Kidney glomerular epithelial cell (primary cell): ENCODE results near the gene PROM2.

Source experiments
- DNase-seq: peaks from one replicate; lab custom pipeline; 2025; lab: John Stamatoyannopoulos, UW

The PROM2 gene

GRCh38 chr2:95320986-95321767, 46.9 kb downstream of the PROM2 start:
- no peak for DNase-seq

GRCh38 chr2:95323347-95324155, 49.3 kb downstream of the PROM2 start:
- peak; percentile 52 for DNase-seq

DNA sequence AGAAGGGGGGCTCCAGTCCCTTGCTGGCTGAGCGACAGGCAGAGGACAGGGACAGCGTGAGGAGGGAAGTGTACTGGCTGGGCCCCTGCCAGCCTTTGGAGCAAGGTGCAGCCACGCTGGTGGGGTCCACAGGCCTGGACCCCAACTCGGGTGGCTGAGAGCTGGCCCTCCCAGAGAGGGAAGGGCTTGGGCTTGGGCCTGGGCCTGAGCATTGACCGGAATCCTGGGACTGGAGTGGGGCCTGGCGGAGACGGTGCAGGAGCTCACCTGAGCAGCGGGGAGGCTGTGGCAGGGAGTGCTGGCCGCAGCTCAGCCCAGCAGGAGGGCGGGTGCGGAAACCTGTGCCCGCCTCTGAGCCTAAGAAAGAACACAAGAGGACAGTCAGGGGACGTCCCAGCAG, 50.8 kb downstream of the PROM2 start:
- no peak for DNase-seq

GRCh38 chr2:95325590-95326432, 51.6 kb downstream of the PROM2 start:
- no peak for DNase-seq

DNA sequence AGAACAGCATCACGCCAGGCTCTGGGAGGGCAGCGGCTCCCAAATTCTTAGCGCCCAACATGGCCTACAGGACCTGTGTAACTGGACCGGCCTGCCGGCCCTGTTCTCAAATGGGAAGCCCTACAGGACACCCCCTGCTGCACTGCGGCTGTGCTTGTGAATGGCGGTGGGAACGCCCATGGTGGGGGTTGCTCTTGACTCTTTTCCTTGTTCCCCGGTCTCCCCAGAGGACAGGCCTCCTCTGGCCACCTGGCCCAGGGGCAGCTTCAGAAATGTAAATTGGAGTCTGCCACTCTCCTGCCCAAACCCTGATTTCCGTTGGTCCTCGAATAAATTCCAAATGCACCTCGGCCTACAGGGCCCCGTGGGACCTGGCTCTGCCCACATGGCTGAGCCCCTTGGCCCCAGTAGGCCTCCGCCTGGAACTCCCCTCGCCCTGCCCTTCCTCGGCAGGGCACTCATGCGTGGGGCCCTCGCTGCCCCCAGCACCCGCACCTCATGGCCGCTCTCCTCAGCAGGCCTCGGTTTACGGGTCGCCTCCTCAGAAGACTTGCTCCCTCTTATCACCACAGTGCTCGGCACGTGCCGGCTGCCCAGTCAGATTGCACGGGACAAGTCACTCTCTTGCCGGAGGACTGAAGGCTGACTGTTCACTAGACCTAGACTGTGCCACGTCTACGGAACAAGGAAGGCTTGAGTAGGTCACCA, 52.3 kb downstream of the PROM2 start:
- DNase-seq: no peak

DNA sequence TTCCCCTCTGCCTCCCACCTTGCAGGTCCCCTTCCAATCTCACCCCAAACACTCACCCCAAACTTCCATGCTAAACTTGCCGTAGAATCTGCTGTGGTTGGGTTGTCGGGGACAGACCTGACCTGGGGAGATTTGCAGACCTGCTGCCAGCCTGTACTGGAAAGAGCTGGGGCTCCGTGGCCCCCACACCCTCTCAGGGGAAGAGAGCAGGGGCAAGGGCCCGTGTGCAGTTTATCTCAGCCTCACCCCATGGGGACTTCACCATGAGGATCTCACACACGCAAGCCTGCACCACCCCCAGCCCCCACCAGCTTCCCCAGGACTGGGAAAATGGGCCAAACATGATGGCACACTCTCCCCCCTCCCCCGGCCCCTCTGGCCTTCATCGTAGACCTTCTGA, 53.6 kb downstream of the PROM2 start:
- no peak for DNase-seq

- DNase-seq: peak; percentile 27
Observed at GRCh38 chr2:95328358-95329125, 54.3 kb downstream of the PROM2 start.

- DNase-seq: no peak
Observed at GRCh38 chr2:95329401-95329800, 55.2 kb downstream of the PROM2 start.

GRCh38 chr2:95329891-95330793, 55.9 kb downstream of the PROM2 start:
- DNase-seq: peak; percentile 49

DNA sequence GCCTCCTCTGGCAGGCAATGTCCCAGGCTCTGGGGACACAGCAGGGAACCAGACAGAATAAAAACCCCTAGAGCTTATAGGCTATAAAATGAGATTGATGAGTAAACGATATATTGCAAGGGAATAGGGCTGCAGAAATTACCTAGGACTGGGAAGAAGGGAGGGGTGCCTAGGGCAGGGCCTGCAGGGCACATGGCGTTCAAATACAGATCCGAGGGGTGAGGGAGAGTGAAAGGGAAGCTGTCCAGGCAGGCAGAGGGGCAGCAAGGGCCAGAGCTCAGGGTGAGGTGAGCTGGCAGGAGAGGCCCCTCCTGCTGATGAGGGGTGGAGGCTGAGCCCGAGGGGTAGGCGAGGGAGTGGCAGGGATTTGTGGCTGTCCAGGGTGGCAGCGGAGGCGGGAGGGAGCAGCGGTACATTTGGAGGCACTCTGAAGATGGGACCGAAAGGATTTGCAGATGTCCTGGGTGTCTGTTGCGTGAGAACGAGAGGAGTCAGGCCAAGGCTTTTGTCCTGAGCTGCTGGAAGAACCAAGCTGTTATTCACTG, 56.6 kb downstream of the PROM2 start:
- DNase-seq: no peak

DNA sequence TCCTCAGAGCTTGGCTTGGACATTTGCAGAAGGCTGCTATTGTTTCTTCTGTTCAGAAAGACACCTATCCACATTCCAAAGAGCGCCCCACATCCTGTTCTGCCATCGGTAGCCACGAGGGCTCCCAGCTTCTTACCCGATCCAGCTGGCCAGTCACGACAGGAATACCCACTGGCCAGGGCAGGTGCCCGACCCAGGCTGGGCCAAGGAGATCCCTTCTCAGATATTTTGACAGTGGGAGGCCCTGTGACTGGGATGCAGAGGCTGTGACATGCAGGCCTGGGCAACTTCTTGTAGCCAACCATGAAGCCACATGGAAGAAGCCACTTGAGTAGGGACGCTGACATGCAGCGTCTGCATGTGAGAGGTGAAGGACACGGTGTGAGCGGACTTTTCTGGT, 57.4 kb downstream of the PROM2 start:
- no peak for DNase-seq

DNA sequence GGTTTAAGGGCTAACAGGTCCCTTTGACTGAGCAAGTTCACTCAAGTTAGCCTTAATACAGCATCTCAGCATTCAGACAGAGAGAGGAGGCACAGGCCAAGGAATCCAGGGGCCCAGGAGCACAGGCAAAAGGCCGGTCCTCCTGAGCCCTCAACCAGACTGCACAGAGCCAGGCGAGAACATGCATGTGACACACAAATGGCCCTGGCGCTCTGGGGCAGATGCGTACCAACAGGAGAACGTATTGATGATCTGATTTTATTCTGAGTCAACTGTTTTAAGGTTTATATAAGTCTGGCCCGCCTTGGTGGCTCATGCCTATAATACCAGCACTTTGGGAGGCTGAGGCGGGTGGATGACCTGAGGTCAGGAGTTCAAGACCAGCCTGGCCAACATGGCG, 57.8 kb downstream of the PROM2 start:
- no peak for DNase-seq

GRCh38 chr2:95333056-95333455, 58.8 kb downstream of the PROM2 start:
- no peak for DNase-seq

DNA sequence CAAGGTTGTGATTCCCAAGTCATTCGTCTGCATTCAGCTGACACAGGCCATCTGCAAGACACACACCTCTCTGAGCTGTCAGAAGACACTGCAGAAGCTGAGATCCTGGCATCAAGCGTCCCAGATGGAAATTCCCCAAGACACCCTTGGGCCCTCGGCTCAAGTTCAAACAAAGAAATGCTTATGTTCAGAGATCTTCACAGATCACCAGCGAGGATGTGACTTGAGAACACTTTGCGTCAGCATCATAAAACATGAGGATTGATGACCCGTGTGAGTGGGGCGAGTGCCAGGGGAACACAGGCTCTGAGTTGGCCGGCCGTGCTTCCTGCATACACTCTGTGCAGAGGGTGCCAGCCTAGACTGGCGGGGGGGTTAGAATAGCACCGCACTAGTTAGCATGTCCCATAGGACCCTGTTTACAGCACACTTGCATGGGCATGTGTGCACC, 59.7 kb downstream of the PROM2 start:
- peak; percentile 99 for DNase-seq

DNA sequence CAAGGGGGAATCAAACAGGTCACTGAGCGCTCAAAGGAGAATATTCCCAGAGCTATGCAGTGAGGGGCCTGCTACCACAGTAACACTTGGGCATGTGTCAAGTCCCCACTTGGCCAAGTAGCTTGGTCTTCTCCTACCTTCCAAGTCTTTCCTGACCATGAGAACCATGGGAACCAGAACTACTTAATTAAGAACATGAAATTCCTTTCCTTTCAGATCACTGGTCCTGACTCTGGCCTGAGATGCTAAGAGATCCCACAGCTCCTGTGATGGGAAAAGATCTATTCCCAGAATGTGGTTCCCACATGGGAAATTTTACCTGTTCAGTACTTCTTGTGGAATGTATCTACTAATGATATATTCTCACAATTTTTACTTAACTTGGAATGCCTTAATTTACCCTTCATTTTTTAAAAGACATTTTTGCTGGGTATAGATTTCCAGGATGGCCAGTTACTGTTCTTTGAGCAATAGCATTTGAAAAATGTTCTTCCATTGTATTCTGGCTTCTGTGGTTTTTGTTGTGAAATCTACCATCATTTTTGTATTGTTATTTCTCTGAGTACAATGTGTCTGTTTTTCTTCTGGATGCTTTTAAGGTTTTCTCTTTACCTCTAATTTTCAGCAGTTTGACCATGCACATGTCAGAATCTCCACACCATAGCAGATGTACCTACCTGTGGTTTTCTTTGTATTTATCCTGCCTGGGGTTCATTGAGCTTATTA, 60.8 kb downstream of the PROM2 start:
- DNase-seq: peak; percentile 52

DNA sequence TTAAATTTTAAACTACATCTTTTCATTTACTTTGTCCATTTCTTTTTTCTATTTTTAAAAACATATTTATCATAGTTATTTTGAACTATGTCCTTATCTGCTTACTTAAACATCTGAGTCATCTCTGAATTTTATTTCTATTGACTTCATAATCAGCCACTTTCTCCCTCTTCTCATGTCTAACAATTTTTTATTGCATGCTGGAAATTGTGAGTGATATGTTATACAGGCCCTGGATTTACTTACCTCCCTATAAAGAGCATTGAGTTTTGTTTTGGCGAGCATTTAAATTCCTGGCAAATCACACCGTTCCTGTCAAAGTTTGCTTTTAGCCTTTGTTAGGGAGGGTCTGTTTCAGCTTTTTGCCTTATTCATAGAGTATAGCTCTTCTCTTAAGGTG, 62.2 kb downstream of the PROM2 start:
- no peak for DNase-seq

DNA sequence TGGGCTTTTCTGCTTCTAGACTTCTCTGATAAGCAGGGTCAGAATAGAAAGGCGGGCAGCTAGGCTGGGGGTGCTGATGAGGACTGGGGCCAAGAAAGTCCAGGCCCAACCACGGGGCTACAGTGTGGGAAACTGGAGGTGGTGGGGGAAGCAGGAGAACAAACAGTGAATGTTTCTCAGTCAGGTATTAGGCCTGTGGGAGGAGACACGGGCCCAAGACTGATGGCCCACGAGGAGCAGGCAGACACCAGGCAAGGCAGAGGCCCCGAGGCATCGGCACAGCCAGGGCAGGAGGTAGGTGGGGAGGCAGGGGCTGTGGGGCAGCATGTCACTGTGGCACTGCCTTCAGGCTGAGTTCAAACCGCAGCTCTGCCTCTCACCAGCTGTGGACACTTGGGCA, 63.6 kb downstream of the PROM2 start:
- DNase-seq: no peak
